Measurements from ENCODE around the gene POSTN. TPM values are rescaled to one million over a fixed set of nuclear protein-coding genes. Genes with fewer than 3 reads are reported as not detected.
A peak's percentile ranks its signal among the peaks of the same experiment; 100 is the strongest.

POSTN gene
- total RNA-seq, 1 donor from 2014 or later: 52.1 TPM

DNA sequence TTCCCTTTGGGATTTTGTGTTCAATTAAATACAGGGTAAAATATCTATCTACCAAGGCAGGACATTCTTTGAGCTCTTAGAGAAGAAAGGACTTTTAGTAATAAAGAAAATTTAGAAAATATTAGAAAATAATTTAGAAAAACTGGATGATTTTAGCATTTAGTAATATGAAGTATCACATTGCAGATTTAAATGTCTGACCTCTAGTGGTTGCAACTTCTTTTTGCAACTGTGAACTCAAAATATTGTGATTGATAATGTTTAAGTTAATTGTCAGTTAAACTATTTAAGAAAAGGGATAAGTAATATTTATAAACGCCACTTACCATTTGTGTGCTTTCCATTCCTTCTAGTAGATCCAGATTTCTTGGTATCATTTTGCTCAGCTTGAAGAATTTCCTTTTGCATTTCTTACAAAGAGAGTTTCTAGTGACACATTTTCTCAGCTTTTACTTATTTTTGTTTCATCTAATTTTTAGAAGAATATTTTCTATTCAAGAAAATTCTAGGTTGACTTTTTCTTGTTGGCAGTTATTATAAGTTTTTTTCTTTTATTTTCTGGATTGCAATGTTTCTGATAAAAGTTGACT is 10.3 kb upstream of the POSTN start:
- no peaks in the 10 kb centered on the region for H3K4me1 ChIP-seq
- H3K27ac ChIP-seq (replicated peaks): no peak overlapping the region
- H3K36me3 ChIP-seq: no peaks in the 10 kb centered on the region
- H3K27me3 ChIP-seq (ENCODE audit: low read depth): no peaks in the 10 kb centered on the region
- DNase-seq: no peak
- intact Hi-C loops (cut with micrococcal nuclease): loop anchor here (10.0 kb wide), 1 partner anchor 534 kb away; no protein-coding TSS in a partner anchor
- no peak overlapping the region for H3K4me3 ChIP-seq
- TF ChIP-seq, protein P1, sequence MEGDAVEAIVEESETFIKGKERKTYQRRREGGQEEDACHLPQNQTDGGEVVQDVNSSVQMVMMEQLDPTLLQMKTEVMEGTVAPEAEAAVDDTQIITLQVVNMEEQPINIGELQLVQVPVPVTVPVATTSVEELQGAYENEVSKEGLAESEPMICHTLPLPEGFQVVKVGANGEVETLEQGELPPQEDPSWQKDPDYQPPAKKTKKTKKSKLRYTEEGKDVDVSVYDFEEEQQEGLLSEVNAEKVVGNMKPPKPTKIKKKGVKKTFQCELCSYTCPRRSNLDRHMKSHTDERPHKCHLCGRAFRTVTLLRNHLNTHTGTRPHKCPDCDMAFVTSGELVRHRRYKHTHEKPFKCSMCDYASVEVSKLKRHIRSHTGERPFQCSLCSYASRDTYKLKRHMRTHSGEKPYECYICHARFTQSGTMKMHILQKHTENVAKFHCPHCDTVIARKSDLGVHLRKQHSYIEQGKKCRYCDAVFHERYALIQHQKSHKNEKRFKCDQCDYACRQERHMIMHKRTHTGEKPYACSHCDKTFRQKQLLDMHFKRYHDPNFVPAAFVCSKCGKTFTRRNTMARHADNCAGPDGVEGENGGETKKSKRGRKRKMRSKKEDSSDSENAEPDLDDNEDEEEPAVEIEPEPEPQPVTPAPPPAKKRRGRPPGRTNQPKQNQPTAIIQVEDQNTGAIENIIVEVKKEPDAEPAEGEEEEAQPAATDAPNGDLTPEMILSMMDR (IDR thresholded peaks at IDR 0.05; ENCODE audit: borderline replicate concordance): peak; percentile 52
- H3K9me3 ChIP-seq (replicated peaks): peaks cover 12% of the 10 kb centered on the region

- intact Hi-C loops (cut with micrococcal nuclease): loop anchor here (2.0 to 10.0 kb wide), 2 partner anchors 494 to 528 kb away; no protein-coding TSS in a partner anchor
- H3K4me3 ChIP-seq: no peak overlapping the region
- H3K4me1 ChIP-seq: peaks cover 10% of the 10 kb centered on the region
- H3K9me3 ChIP-seq (replicated peaks): peaks cover 11% of the 10 kb centered on the region
- no peak for DNase-seq
- TF ChIP-seq, protein P1 (IDR thresholded peaks at IDR 0.05; ENCODE audit: borderline replicate concordance): peak; percentile 75
- H3K36me3 ChIP-seq: no peaks in the 10 kb centered on the region
- no peaks in the 10 kb centered on the region for H3K27me3 ChIP-seq (ENCODE audit: low read depth)
- H3K27ac ChIP-seq (replicated peaks): no peak overlapping the region
Observed at GRCh38 chr13:37602733-37603381, 4.3 kb upstream of the POSTN start.

GRCh38 chr13:37601648-37602440 is 3.3 kb upstream of the POSTN start:
- Histone ChIP-seq H3K4me3 (no peak overlapping the region), H3K4me1 (peaks cover 10% of the 10 kb centered on the region), H3K9me3 (replicated peaks) (peaks cover under 1% of the 10 kb centered on the region), H3K36me3 (no peaks in the 10 kb centered on the region), H3K27me3 (ENCODE audit: low read depth) (no peaks in the 10 kb centered on the region), H3K27ac (replicated peaks) (no peak overlapping the region)
- DNase-seq: no peak
- TF ChIP-seq, protein P1 (IDR thresholded peaks at IDR 0.05; ENCODE audit: borderline replicate concordance): no peak
- intact Hi-C loops (cut with micrococcal nuclease): loop anchor here (2.0 to 10.0 kb wide), 2 partner anchors 493 to 527 kb away; no protein-coding TSS in a partner anchor

DNA sequence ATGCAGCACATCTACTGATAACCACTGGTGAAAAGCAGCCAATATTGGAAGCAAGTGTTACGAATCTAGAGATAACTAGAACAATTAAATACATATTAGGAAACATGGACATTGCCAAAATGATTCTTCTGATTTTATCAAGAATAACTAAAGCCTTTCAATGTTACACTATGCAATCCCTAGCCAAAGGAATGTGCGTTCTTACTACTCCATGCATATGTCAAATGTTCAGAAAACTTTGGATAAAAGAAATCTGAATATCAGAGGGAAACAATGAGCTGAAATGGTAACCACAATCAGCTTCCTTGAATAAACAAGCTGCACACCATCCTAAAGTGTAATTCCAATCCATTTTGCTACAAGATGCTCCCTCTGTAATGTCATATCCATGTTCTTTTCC is 951 bp upstream of the POSTN start:
- intact Hi-C loops (cut with micrococcal nuclease): no loop called here
- Histone ChIP-seq H3K27me3 (ENCODE audit: low read depth) (no peaks in the 10 kb centered on the region), H3K4me3 (no peak overlapping the region), H3K9me3 (replicated peaks) (no peaks in the 10 kb centered on the region), H3K4me1 (peaks cover 17% of the 10 kb centered on the region), H3K36me3 (no peaks in the 10 kb centered on the region), H3K27ac (replicated peaks) (no peak overlapping the region)
- no peak for DNase-seq
- TF ChIP-seq, protein P1 (IDR thresholded peaks at IDR 0.05; ENCODE audit: borderline replicate concordance): no peak

DNA sequence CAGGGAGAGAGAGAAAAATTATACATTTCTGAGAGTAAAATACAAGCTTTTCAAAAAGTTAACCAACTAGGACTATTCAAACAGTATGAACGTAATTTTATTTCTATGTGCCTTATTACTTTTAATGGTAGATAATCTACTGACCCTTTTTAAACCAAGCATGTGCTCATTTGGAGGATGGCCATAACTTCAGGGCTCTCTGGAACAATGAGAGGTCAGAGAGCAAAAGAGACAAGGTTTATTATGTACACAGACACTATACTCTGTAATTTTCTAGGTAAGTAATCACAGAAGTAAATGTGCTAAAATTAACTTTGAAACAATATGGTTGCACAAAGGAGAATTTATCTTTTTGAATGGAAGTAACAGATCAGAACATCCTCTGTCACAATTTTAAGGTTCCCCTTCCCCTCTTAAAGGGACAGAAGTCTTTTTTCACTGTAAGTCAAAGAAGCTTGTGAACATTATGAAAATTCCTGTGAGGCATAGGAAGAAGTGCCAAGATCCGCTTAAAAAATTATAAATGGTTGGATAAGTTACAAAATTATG is 1.0 kb downstream of the POSTN start:
- TF ChIP-seq, protein P1 (IDR thresholded peaks at IDR 0.05; ENCODE audit: borderline replicate concordance): no peak
- no peak for DNase-seq
- Histone ChIP-seq H3K9me3 (replicated peaks) (no peaks in the 10 kb centered on the region), H3K27me3 (ENCODE audit: low read depth) (no peaks in the 10 kb centered on the region), H3K36me3 (no peaks in the 10 kb centered on the region), H3K27ac (replicated peaks) (no peak overlapping the region), H3K4me1 (peaks cover 17% of the 10 kb centered on the region), H3K4me3 (peak overlapping the region; percentile 36)
- intact Hi-C loops (cut with micrococcal nuclease): no loop called here
